ENCODE measurements around the gene KRT12. TPM values are rescaled to one million over a fixed set of nuclear protein-coding genes. Genes with fewer than 3 reads are reported as not detected.

KRT12 gene
- total RNA-seq, 1 experiment from 2014 or later = not detected

- CTCF ChIA-PET = no interaction called here
- no peaks in the 10 kb centered on the region for H3K4me1 Mint-ChIP-seq (ENCODE audit: low read depth, unreplicated experiment)
Measured at GRCh38 chr17:40833882-40834281, 33.1 kb downstream of the KRT12 start.

DNA sequence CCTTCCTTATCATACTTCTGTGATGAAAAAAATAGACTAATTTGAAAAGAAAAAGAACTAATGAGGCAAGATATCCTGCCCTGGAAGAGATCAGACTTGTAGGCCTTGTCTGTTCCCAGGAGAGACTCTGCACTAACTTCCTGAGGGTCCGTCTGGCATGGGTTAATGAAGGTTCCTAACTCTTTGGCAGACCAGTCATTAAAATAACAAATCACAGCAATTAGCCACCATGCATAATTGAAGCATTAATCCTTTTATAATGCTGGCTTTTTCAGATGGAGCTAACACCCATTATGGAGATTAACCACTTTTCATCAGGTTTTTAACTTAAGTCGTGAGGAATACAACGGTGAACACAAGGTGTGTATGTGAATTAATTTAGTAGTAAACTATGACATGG lies 34.2 kb downstream of the KRT12 start:
- H3K4me1 ChIP-seq = no peaks in the 10 kb centered on the region
- BruUV-seq (replicated peaks) = no TSS peak
- intact Hi-C loops (cut with micrococcal nuclease; ENCODE audit: unreplicated experiment) = no loop called here
- Mint-ChIP-seq H3K4me3 (ENCODE audit: unreplicated experiment) (no peak overlapping the region), H3K4me1 (ENCODE audit: low read depth, unreplicated experiment) (no peaks in the 10 kb centered on the region), H3K9me3 (ENCODE audit: unreplicated experiment) (no peaks in the 10 kb centered on the region), H3K36me3 (ENCODE audit: insufficient read depth, unreplicated experiment) (no peaks in the 10 kb centered on the region), H3K27ac (ENCODE audit: unreplicated experiment) (no peak overlapping the region), H3K27me3 (ENCODE audit: insufficient read depth, unreplicated experiment) (no peaks in the 10 kb centered on the region)
- TF ChIP-seq, protein P1, sequence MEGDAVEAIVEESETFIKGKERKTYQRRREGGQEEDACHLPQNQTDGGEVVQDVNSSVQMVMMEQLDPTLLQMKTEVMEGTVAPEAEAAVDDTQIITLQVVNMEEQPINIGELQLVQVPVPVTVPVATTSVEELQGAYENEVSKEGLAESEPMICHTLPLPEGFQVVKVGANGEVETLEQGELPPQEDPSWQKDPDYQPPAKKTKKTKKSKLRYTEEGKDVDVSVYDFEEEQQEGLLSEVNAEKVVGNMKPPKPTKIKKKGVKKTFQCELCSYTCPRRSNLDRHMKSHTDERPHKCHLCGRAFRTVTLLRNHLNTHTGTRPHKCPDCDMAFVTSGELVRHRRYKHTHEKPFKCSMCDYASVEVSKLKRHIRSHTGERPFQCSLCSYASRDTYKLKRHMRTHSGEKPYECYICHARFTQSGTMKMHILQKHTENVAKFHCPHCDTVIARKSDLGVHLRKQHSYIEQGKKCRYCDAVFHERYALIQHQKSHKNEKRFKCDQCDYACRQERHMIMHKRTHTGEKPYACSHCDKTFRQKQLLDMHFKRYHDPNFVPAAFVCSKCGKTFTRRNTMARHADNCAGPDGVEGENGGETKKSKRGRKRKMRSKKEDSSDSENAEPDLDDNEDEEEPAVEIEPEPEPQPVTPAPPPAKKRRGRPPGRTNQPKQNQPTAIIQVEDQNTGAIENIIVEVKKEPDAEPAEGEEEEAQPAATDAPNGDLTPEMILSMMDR (IDR thresholded peaks at IDR 0.05; ENCODE audit: insufficient read depth in 1 of 2, low read depth in 1 of 2, low read length in 1 of 2, severe bottlenecking in 1 of 2, unreplicated experiment in 1 of 2) = no peak
- H3K36me3 ChIP-seq (ENCODE audit: control insufficient read depth, insufficient read depth, low read length) = no peaks in the 10 kb centered on the region
- CTCF ChIA-PET = interaction anchor here (0.6 kb wide), 1 partner anchor 656 kb away, joined by 3 read pairs; no protein-coding TSS in a partner anchor
- H3K4me3 ChIP-seq (ENCODE audit: low read depth, low read length) = no peak overlapping the region
- no peak for DNase-seq
- POLR2A ChIA-PET = interaction anchor here (1.0 kb wide), 1 partner anchor 14 kb away, joined by 4 read pairs; no protein-coding TSS in a partner anchor
- H3K27me3 ChIP-seq (replicated peaks; ENCODE audit: control insufficient read depth, insufficient read depth, low read length) = no peaks in the 10 kb centered on the region
- H3K9me3 ChIP-seq = no peaks in the 10 kb centered on the region

More at GRCh38 chr17:40833882-40834281, 33.1 kb downstream of the KRT12 start:
- TF ChIP-seq, protein P1 (IDR thresholded peaks at IDR 0.05; ENCODE audit: insufficient read depth in 1 of 2, low read depth in 1 of 2, low read length in 1 of 2, severe bottlenecking in 1 of 2, unreplicated experiment in 1 of 2) = no peak
- H3K27me3 ChIP-seq (replicated peaks; ENCODE audit: control insufficient read depth, insufficient read depth, low read length) = no peaks in the 10 kb centered on the region
- no peaks in the 10 kb centered on the region for H3K36me3 ChIP-seq (ENCODE audit: control insufficient read depth, insufficient read depth, low read length)
- intact Hi-C loops (cut with micrococcal nuclease; ENCODE audit: unreplicated experiment) = no loop called here
- H3K27ac Mint-ChIP-seq (ENCODE audit: unreplicated experiment) = no peak overlapping the region
- BruUV-seq (replicated peaks) = no TSS peak
- no peaks in the 10 kb centered on the region for H3K36me3 Mint-ChIP-seq (ENCODE audit: insufficient read depth, unreplicated experiment)
- H3K9me3 ChIP-seq = no peaks in the 10 kb centered on the region
- no peak overlapping the region for H3K4me3 ChIP-seq (ENCODE audit: low read depth, low read length)
- POLR2A ChIA-PET = no interaction called here
- no peak overlapping the region for H3K4me3 Mint-ChIP-seq (ENCODE audit: unreplicated experiment)
- no peaks in the 10 kb centered on the region for H3K9me3 Mint-ChIP-seq (ENCODE audit: unreplicated experiment)
- no peaks in the 10 kb centered on the region for H3K4me1 ChIP-seq
- no peaks in the 10 kb centered on the region for H3K27me3 Mint-ChIP-seq (ENCODE audit: insufficient read depth, unreplicated experiment)
- DNase-seq = no peak

GRCh38 chr17:40830085-40830776 lies 36.8 kb downstream of the KRT12 start:
- Histone ChIP-seq H3K4me3 (ENCODE audit: low read depth, low read length) (no peak overlapping the region), H3K36me3 (ENCODE audit: control insufficient read depth, insufficient read depth, low read length) (no peaks in the 10 kb centered on the region), H3K9me3 (no peaks in the 10 kb centered on the region), H3K4me1 (no peaks in the 10 kb centered on the region), H3K27me3 (replicated peaks; ENCODE audit: control insufficient read depth, insufficient read depth, low read length) (no peaks in the 10 kb centered on the region)
- BruUV-seq (replicated peaks) = no TSS peak
- ChIA-PET CTCF (no interaction called here), POLR2A (no interaction called here)
- H3K36me3 Mint-ChIP-seq (ENCODE audit: insufficient read depth, unreplicated experiment) = no peaks in the 10 kb centered on the region
- H3K27ac Mint-ChIP-seq (ENCODE audit: unreplicated experiment) = no peak overlapping the region
- TF ChIP-seq, protein P1 (IDR thresholded peaks at IDR 0.05; ENCODE audit: insufficient read depth in 1 of 2, low read depth in 1 of 2, low read length in 1 of 2, severe bottlenecking in 1 of 2, unreplicated experiment in 1 of 2) = no peak
- no peak for DNase-seq
- H3K27me3 Mint-ChIP-seq (ENCODE audit: insufficient read depth, unreplicated experiment) = no peaks in the 10 kb centered on the region
- no peak overlapping the region for H3K4me3 Mint-ChIP-seq (ENCODE audit: unreplicated experiment)
- intact Hi-C loops (cut with micrococcal nuclease; ENCODE audit: unreplicated experiment) = no loop called here
- no peaks in the 10 kb centered on the region for H3K9me3 Mint-ChIP-seq (ENCODE audit: unreplicated experiment)
- H3K4me1 Mint-ChIP-seq (ENCODE audit: low read depth, unreplicated experiment) = no peaks in the 10 kb centered on the region
